Inferior parietal cortex (tissue), 1 donor: ENCODE measurements around the gene TGFBR2.

ENCODE experiments used
- DNase-seq: peaks from one replicate; pipeline ENCODE4 v3.0.0-alpha.2; 2016; ENCODE audit errors: extremely low spot score

TGFBR2 gene

GRCh38 chr3:30606301-30607031, at the start of gene TGFBR2:
Gene TGFBR2, plus strand, starts transcription at chr3:30606601. Its CDS starts 283 bp downstream, at chr3:30606884.
- DNase-seq, result peak; percentile 39

GRCh38 chr3:30557746-30558303, 48.6 kb upstream of the TGFBR2 start:
- no peak for DNase-seq

- no peak for DNase-seq
These were observed 42.4 kb upstream of the TGFBR2 start for GRCh38 chr3:30563956-30564355.

GRCh38 chr3:30567139-30567753, 39.2 kb upstream of the TGFBR2 start:
- DNase-seq, result no peak

- no peak for DNase-seq
These were observed 29.5 kb upstream of the TGFBR2 start for GRCh38 chr3:30576946-30577345.

- DNase-seq, result no peak
These were observed 28.6 kb upstream of the TGFBR2 start for GRCh38 chr3:30577788-30578187.

- no peak for DNase-seq
These were observed 27.9 kb upstream of the TGFBR2 start for GRCh38 chr3:30578479-30578878.

- DNase-seq, result no peak
These were observed 27.3 kb upstream of the TGFBR2 start for GRCh38 chr3:30578986-30579579.

- DNase-seq, result no peak
These were observed 25.3 kb upstream of the TGFBR2 start for GRCh38 chr3:30581067-30581585.

GRCh38 chr3:30581982-30582381, 24.4 kb upstream of the TGFBR2 start:
- no peak for DNase-seq

- DNase-seq, result no peak
These were observed 22.4 kb upstream of the TGFBR2 start for GRCh38 chr3:30583973-30584372.

- DNase-seq, result no peak
These were observed 20.7 kb upstream of the TGFBR2 start for GRCh38 chr3:30585654-30586053.

- no peak for DNase-seq
These were observed 20.1 kb upstream of the TGFBR2 start for GRCh38 chr3:30586096-30586805.

GRCh38 chr3:30586806-30587486, 19.5 kb upstream of the TGFBR2 start:
- no peak for DNase-seq

- DNase-seq, result no peak
These were observed 18.5 kb upstream of the TGFBR2 start for GRCh38 chr3:30587904-30588303.

- no peak for DNase-seq
These were observed 10.2 kb upstream of the TGFBR2 start for GRCh38 chr3:30596152-30596551.

- no peak for DNase-seq
These were observed 9.2 kb upstream of the TGFBR2 start for GRCh38 chr3:30597131-30597768.

GRCh38 chr3:30597769-30598134, 8.6 kb upstream of the TGFBR2 start:
- no peak for DNase-seq

GRCh38 chr3:30598668-30599545, 7.5 kb upstream of the TGFBR2 start:
- no peak for DNase-seq

- no peak for DNase-seq
These were observed 5.8 kb upstream of the TGFBR2 start for GRCh38 chr3:30600572-30600971.
